ENCODE measurements around the gene SLC22A17. TPM values are rescaled to one million over a fixed set of nuclear protein-coding genes. Genes with fewer than 3 reads are reported as not detected.

SLC22A17 gene
- total RNA-seq, 1 experiment from 2014 or later: 10.6 TPM

DNA sequence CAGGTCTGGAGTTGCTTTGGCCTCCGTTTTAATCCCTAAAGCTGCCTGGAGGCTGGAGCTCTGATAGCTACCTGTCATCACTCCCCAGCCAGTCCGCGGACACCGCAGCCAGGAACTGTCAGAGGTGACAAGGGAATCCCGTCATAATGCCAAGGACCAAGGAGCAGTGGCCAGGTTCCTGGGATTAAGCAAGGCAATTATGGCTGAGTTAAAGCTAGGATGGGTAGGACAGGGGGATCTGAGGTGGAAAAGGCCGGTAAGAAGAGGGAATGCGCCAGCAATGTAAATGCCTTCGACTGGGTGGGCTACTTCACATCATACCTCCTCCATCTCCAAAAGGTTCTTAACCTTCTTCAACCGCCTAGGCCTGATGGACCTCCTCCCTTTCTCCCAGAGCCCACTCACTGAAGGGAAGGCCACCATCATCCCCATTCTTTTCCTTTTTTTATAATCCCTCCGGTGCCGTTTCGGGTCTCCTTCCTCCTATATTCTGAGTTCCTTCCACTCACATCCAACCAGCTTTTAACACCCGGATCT is 51.9 kb downstream of the SLC22A17 start:
- peak; percentile 46 for DNase-seq (ENCODE audit: low read depth)
- in situ Hi-C loops (cut with HindIII; ENCODE audit: low pct_unique_long_range_greater_than_20kb, low sequenced_read_pairs): no loop called here

DNA sequence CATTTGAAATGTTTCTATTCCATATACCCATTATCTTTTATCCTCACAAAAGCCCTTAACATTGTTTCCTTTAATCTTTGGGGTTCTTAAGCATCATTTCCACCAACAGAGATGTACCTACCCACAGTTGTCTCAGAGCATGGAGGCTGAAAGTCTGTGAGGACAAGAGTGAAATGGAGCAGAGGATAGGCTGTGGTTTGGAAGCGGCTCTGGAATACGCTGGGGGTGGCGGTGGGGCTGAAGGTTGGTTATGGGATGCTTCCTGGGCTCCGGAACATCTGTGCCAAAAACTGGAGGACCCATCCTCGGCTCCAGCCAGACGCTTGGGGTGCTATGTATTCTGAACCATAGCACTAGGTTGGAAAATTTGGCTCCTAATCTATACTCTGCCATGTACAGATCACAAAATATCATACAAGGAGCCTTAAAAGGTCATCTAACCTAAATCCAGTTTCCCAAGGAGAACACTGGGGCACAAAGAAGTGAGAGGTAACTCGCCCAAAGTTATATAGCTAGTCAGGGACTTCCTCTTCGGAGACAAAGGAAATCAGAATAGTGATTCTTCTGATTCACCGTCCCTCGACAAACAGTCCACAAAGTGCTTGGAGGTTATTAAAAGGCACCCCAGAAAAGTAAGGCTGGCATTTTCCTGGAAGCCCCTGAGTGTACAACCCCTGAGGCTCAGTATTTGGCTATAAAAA is 52.6 kb downstream of the SLC22A17 start:
- in situ Hi-C loops (cut with HindIII; ENCODE audit: low pct_unique_long_range_greater_than_20kb, low sequenced_read_pairs): no loop called here
- DNase-seq (ENCODE audit: low read depth): no peak

DNA sequence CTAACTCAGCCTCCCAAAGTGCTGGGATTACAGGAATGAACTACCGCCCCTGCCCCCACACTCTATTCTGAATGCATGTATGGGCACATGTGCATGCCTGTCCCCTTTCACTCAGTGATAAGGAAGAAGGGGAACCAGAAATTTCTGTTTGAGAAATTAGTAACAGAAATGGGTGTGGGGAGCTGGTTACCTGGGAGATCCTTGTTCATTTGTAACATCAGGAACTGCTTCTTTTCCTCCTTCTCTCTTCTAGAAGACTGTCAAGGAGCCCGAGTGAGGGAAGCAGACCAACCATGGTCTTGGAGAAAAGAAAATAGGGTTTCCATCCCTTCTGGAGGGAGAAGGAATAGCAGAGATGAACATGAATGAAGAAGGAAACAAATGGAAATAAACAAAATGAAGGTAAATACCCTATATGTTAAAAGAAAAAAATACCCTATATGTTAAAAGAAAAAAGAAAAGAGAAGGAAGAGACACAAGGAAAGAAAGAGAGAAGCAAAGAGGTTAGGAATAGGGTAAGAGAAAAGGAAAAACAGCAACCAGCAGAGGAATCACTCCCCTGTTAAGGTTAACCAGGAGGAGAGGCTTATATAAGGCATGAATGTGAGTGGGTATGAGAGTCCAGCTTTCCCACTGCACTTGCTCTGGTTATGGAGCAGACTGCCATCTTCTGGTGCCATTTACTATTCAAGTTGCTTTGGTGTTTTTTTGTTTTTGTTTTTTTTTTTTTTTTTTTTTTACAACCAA is 53.3 kb downstream of the SLC22A17 start:
- in situ Hi-C loops (cut with HindIII; ENCODE audit: low pct_unique_long_range_greater_than_20kb, low sequenced_read_pairs): no loop called here
- peak; percentile 54 for DNase-seq (ENCODE audit: low read depth)

DNA sequence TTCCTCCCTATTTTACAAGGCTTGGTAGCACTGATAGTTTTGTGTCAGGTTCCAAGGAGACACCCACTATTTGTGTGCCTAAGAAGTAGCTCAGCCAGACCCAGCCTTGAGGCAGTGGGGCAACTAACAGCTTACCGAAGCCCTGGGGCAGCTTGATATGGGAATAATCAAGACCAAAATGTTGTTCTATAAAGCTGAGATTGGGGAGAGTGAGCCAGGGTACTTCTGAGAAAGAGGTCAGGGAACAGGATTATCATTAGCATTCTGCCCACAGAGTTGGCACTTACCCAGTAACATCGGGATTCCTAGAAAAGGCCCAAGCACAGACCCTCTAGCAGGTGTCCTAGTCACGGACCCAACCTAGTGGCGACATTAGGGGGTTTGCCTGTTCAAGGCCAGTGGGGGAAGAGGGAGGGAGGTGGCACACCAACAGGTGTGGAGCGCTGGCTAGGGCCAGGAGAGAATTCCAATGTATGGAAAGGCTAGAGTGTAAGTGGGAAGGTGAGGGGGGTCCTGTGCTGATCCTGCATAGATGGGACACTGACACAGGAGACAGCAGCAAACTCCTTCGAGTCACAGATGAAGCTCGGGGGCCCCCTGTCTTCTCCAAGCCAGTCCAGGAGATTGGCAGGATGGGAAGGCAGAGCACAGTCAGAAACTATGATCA is 54.9 kb downstream of the SLC22A17 start:
- in situ Hi-C loops (cut with HindIII; ENCODE audit: low pct_unique_long_range_greater_than_20kb, low sequenced_read_pairs): no loop called here
- no peak for DNase-seq (ENCODE audit: low read depth)

DNA sequence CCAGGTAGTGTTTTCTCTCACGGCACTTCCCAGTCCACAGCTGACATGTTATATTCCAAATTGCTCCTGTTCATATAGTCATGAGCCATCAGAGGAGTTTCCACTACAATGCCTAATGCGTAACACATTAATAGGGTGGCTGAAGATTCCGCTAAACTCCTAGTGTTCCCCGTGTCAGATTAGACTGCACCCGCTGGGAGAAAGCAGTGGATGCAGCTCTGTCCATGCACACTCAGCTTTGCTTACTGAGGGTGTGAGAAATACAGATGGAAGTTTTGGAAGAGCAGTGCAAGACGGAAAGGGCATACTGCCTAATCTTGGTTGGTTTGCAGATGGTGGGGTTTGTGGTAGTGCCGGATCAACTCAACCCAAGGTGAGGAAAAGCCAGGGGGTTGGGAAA is 55.6 kb downstream of the SLC22A17 start:
- in situ Hi-C loops (cut with HindIII; ENCODE audit: low pct_unique_long_range_greater_than_20kb, low sequenced_read_pairs): no loop called here

More for the DNA sequence above, 55.6 kb downstream of the SLC22A17 start:
- DNase-seq (ENCODE audit: low read depth): no peak

Other genes with a start within 250 kb of the SLC22A17 start
- not detected in 2 replicates for gene CIROP, start 247.9 kb downstream of the SLC22A17 start, total RNA-seq (2014; rRNA removed; shearing (Covaris generic); ENCODE audit: low replicate concordance)
- not detected in 2 replicates for gene CEBPE, start 233.6 kb downstream of the SLC22A17 start, total RNA-seq (2014; rRNA removed; shearing (Covaris generic); ENCODE audit: low replicate concordance)
- not detected in 2 replicates for gene SLC7A8, start 169.2 kb downstream of the SLC22A17 start, total RNA-seq (2014; rRNA removed; shearing (Covaris generic); ENCODE audit: low replicate concordance)
- not detected in 2 replicates for gene RNF212B, start 115.0 kb downstream of the SLC22A17 start, total RNA-seq (2014; rRNA removed; shearing (Covaris generic); ENCODE audit: low replicate concordance)
- gene HOMEZ, start 66.8 kb downstream of the SLC22A17 start, total RNA-seq (2014; rRNA removed; shearing (Covaris generic); ENCODE audit: low replicate concordance): 4.6 and 9.0 TPM in 2 replicates
- 0.14 and 1.1 TPM in 2 replicates for gene PPP1R3E, start 50.0 kb downstream of the SLC22A17 start, total RNA-seq (2014; rRNA removed; shearing (Covaris generic); ENCODE audit: low replicate concordance)
- 4.0 and 8.6 TPM in 2 replicates for gene BCL2L2, start 46.1 kb downstream of the SLC22A17 start, total RNA-seq (2014; rRNA removed; shearing (Covaris generic); ENCODE audit: low replicate concordance)
- gene PABPN1, start 31.4 kb downstream of the SLC22A17 start, total RNA-seq (2014; rRNA removed; shearing (Covaris generic); ENCODE audit: low replicate concordance): 41.9 and 73.8 TPM in 2 replicates
- gene EFS, start 12.3 kb upstream of the SLC22A17 start, total RNA-seq (2014; rRNA removed; shearing (Covaris generic); ENCODE audit: low replicate concordance): not detected in 2 replicates
- not detected in 2 replicates for gene IL25, start 19.9 kb upstream of the SLC22A17 start, total RNA-seq (2014; rRNA removed; shearing (Covaris generic); ENCODE audit: low replicate concordance)
- gene CMTM5, start 24.2 kb upstream of the SLC22A17 start, total RNA-seq (2014; rRNA removed; shearing (Covaris generic); ENCODE audit: low replicate concordance): not detected in 2 replicates
- not detected in 2 replicates for gene MYH6, start 55.4 kb upstream of the SLC22A17 start, total RNA-seq (2014; rRNA removed; shearing (Covaris generic); ENCODE audit: low replicate concordance)
- not detected in 2 replicates for gene MYH7, start 82.8 kb upstream of the SLC22A17 start, total RNA-seq (2014; rRNA removed; shearing (Covaris generic); ENCODE audit: low replicate concordance)
- 33.9 and 69.9 TPM in 2 replicates for gene NGDN, start 116.8 kb upstream of the SLC22A17 start, total RNA-seq (2014; rRNA removed; shearing (Covaris generic); ENCODE audit: low replicate concordance)
- gene ZFHX2, start 198.9 kb upstream of the SLC22A17 start, total RNA-seq (2014; rRNA removed; shearing (Covaris generic); ENCODE audit: low replicate concordance): not detected in 2 replicates
- gene THTPA, start 203.4 kb upstream of the SLC22A17 start, total RNA-seq (2014; rRNA removed; shearing (Covaris generic); ENCODE audit: low replicate concordance): 14.7 and 35.4 TPM in 2 replicates
- 16.1 and 38.9 TPM in 2 replicates for gene AP1G2, start 214.9 kb upstream of the SLC22A17 start, total RNA-seq (2014; rRNA removed; shearing (Covaris generic); ENCODE audit: low replicate concordance)
- gene JPH4, start 225.9 kb upstream of the SLC22A17 start, total RNA-seq (2014; rRNA removed; shearing (Covaris generic); ENCODE audit: low replicate concordance): not detected in 2 replicates